Brain pericyte (primary cell): ENCODE results near the gene CPAMD8.

Experiments
- DNase-seq: peaks from one replicate; pipeline ENCODE4 v3.0.0-alpha.2; 2012; ENCODE audit warnings: low read depth, low spot score

CPAMD8 gene

GRCh38 chr19:16920816-16921529 lies 105.6 kb downstream of the CPAMD8 start:
- DNase-seq, result no peak

- DNase-seq, result no peak
Measured at GRCh38 chr19:16919496-16919895, 107.1 kb downstream of the CPAMD8 start.

- no peak for DNase-seq
Measured at GRCh38 chr19:16917401-16917800, 109.2 kb downstream of the CPAMD8 start.

- DNase-seq, result no peak
Measured at GRCh38 chr19:16915734-16916133, 110.9 kb downstream of the CPAMD8 start.

GRCh38 chr19:16915135-16915534 lies 111.5 kb downstream of the CPAMD8 start:
- no peak for DNase-seq

GRCh38 chr19:16914421-16914820 lies 112.2 kb downstream of the CPAMD8 start:
- DNase-seq, result no peak

- no peak for DNase-seq
Measured at GRCh38 chr19:16912780-16913179, 113.8 kb downstream of the CPAMD8 start.

- no peak for DNase-seq
Measured at GRCh38 chr19:16911046-16911445, 115.6 kb downstream of the CPAMD8 start.

GRCh38 chr19:16908759-16909158 lies 117.9 kb downstream of the CPAMD8 start:
- DNase-seq, result no peak

- no peak for DNase-seq
Measured at GRCh38 chr19:16904599-16904998, 122.0 kb downstream of the CPAMD8 start.

- DNase-seq, result no peak
Measured at GRCh38 chr19:16903347-16903746, 123.3 kb downstream of the CPAMD8 start.

- no peak for DNase-seq
Measured at GRCh38 chr19:16902545-16902944, 124.1 kb downstream of the CPAMD8 start.

- DNase-seq, result no peak
Measured at GRCh38 chr19:16901491-16902175, 125.0 kb downstream of the CPAMD8 start.

- DNase-seq, result no peak
Measured at GRCh38 chr19:16899566-16900075, 127.0 kb downstream of the CPAMD8 start.

- DNase-seq, result no peak
Measured at GRCh38 chr19:16898361-16899015, 128.1 kb downstream of the CPAMD8 start.

- DNase-seq, result no peak
Measured at GRCh38 chr19:16897856-16898161, 128.8 kb downstream of the CPAMD8 start.

- DNase-seq, result peak; percentile 87
Measured at GRCh38 chr19:16897029-16897855, 129.4 kb downstream of the CPAMD8 start.

- no peak for DNase-seq
Measured at GRCh38 chr19:16896146-16897028, 130.2 kb downstream of the CPAMD8 start.

GRCh38 chr19:16895467-16896145 lies 131.0 kb downstream of the CPAMD8 start:
- DNase-seq, result no peak

- no peak for DNase-seq
Measured at GRCh38 chr19:16894080-16894479, 132.5 kb downstream of the CPAMD8 start.
